ENCODE data around the gene ANAPC2. TPM values are rescaled to one million over a fixed set of nuclear protein-coding genes. Genes with fewer than 3 reads are reported as not detected.

ANAPC2 gene
- polyA plus RNA-seq, 3 donors = 1.9 to 76.8 (median 2.0) TPM

DNA sequence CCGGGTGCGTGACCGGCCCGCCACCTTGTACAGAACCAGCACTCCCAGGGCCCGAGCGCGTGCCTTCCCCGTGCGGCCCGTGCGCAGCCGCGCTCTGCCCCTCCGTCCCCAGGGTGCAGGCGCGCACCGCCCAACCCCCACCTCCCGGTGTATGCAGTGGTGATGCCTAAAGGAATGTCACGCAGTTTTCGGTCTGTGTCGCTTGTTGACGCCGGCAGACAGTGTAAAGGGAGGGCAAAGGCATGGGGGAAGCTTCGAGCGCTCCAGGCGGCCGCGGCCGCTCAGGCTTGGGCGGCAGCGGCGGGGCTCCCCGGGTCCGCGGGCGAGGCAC is 19.8 kb downstream of the ANAPC2 start:
- peak overlapping the region in 1 of 2 donors; percentile 63 for H3K4me3 Mint-ChIP-seq
- H3K9me3 ChIP-seq (replicated peaks in 1 of 2; ENCODE audit: control insufficient read depth in 1 of 2, insufficient read depth in 1 of 2, low read length in 2 of 2) = peaks cover 0 to 3% of the 10 kb centered on the region in 2 donors
- under 1% methylated on average over 35 of the region's 36 CpGs for WGBS (ENCODE audit: insufficient coverage)
- H3K9me3 Mint-ChIP-seq = peaks cover 0 to 6% (median 0%) of the 10 kb centered on the region in 7 donors
- H3K27me3 ChIP-seq (ENCODE audit: control insufficient read depth in 2 of 2, insufficient read depth in 2 of 2, low read length in 2 of 2) = peaks cover 3 to 75% of the 10 kb centered on the region in 2 donors
- H3K9ac ChIP-seq (ENCODE audit: insufficient read depth, low read length, poor library complexity, severe bottlenecking) = no peak overlapping the region
- H3K4me3 ChIP-seq (replicated peaks in 1 of 3; ENCODE audit: low read depth in 2 of 3, low read length in 3 of 3) = no peak overlapping the region
- peaks cover 50 to 92% (median 77%) of the 10 kb centered on the region in 3 donors for H3K27me3 Mint-ChIP-seq (ENCODE audit: low read depth in 3 of 3)
- DNase-seq = no peak
- no peaks in the 10 kb centered on the region for H3K79me2 ChIP-seq (ENCODE audit: insufficient read depth, low read length)
- H3K36me3 ChIP-seq (replicated peaks in 1 of 2; ENCODE audit: control insufficient read depth in 1 of 2, insufficient read depth in 2 of 2, low read length in 2 of 2) = no peaks in the 10 kb centered on the region
- TF ChIP-seq, protein P1, sequence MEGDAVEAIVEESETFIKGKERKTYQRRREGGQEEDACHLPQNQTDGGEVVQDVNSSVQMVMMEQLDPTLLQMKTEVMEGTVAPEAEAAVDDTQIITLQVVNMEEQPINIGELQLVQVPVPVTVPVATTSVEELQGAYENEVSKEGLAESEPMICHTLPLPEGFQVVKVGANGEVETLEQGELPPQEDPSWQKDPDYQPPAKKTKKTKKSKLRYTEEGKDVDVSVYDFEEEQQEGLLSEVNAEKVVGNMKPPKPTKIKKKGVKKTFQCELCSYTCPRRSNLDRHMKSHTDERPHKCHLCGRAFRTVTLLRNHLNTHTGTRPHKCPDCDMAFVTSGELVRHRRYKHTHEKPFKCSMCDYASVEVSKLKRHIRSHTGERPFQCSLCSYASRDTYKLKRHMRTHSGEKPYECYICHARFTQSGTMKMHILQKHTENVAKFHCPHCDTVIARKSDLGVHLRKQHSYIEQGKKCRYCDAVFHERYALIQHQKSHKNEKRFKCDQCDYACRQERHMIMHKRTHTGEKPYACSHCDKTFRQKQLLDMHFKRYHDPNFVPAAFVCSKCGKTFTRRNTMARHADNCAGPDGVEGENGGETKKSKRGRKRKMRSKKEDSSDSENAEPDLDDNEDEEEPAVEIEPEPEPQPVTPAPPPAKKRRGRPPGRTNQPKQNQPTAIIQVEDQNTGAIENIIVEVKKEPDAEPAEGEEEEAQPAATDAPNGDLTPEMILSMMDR (IDR thresholded peaks at IDR 0.05) = no peak
- intact Hi-C loops (cut with micrococcal nuclease) = no loop called here
- no peak overlapping the region for H2AFZ ChIP-seq (ENCODE audit: insufficient read depth, low read depth, low read length, poor library complexity, severe bottlenecking)
- H3K36me3 Mint-ChIP-seq = no peaks in the 10 kb centered on the region
- peaks cover 0 to 7% of the 10 kb centered on the region in 2 donors for H3K4me1 ChIP-seq (ENCODE audit: control insufficient read depth in 1 of 2, insufficient read depth in 2 of 2, low read length in 2 of 2)
- H3K4me2 ChIP-seq (replicated peaks; ENCODE audit: extremely low read depth, low read length, poor library complexity, severe bottlenecking) = no peak overlapping the region
- H3K27ac ChIP-seq (ENCODE audit: low read depth in 1 of 2, low read length in 2 of 2) = no peak overlapping the region
- H4K20me1 ChIP-seq (ENCODE audit: insufficient read depth, low read length) = no peaks in the 10 kb centered on the region
- H3K27ac Mint-ChIP-seq = no peak overlapping the region
- peaks cover under 1% of the 10 kb centered on the region for H3K4me1 Mint-ChIP-seq

DNA sequence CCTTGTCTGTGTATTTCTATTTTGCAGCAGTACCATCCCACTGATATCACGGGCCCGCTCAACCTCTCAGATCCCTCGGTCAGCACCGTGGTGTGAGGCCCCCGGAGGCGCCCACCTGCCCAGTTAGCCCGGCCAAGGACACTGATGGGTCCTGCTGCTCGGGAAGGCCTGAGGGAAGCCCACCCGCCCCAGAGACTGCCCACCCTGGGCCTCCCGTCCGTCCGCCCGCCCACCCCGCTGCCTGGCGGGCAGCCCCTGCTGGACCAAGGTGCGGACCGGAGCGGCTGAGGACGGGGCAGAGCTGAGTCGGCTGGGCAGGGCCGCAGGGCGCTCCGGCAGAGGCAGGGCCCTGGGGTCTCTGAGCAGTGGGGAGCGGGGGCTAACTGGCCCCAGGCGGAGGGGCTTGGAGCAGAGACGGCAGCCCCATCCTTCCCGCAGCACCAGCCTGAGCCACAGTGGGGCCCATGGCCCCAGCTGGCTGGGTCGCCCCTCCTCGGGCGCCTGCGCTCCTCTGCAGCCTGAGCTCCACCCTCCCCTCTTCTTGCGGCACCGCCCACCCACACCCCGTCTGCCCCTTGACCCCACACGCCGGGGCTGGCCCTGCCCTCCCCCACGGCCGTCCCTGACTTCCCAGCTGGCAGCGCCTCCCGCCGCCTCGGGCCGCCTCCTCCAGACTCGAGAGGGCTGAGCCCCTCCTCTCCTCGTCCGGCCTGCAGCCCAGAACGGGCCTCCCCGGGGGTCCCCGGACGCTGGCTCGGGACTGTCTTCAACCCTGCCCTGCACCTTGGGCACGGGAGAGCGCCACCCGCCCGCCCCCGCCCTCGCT is 20.4 kb downstream of the ANAPC2 start:
- no peak for DNase-seq
- Histone ChIP-seq H3K4me1 (ENCODE audit: control insufficient read depth in 1 of 2, insufficient read depth in 2 of 2, low read length in 2 of 2) (peaks cover 3 to 13% of the 10 kb centered on the region in 2 donors), H3K9me3 (replicated peaks in 1 of 2; ENCODE audit: control insufficient read depth in 1 of 2, insufficient read depth in 1 of 2, low read length in 2 of 2) (peaks cover 0 to 5% of the 10 kb centered on the region in 2 donors), H3K36me3 (replicated peaks in 1 of 2; ENCODE audit: control insufficient read depth in 1 of 2, insufficient read depth in 2 of 2, low read length in 2 of 2) (no peaks in the 10 kb centered on the region), H3K4me2 (replicated peaks; ENCODE audit: extremely low read depth, low read length, poor library complexity, severe bottlenecking) (no peak overlapping the region), H3K27me3 (ENCODE audit: control insufficient read depth in 2 of 2, insufficient read depth in 2 of 2, low read length in 2 of 2) (peaks cover 6 to 76% of the 10 kb centered on the region in 2 donors), H3K9ac (ENCODE audit: insufficient read depth, low read length, poor library complexity, severe bottlenecking) (no peak overlapping the region), H3K4me3 (replicated peaks in 1 of 3; ENCODE audit: low read depth in 2 of 3, low read length in 3 of 3) (no peak overlapping the region), H3K79me2 (ENCODE audit: insufficient read depth, low read length) (no peaks in the 10 kb centered on the region), H3K27ac (ENCODE audit: low read depth in 1 of 2, low read length in 2 of 2) (no peak overlapping the region), H2AFZ (ENCODE audit: insufficient read depth, low read depth, low read length, poor library complexity, severe bottlenecking) (no peak overlapping the region), H4K20me1 (ENCODE audit: insufficient read depth, low read length) (no peaks in the 10 kb centered on the region)
- H3K9me3 Mint-ChIP-seq = peaks cover 0 to 11% (median 0%) of the 10 kb centered on the region in 7 donors
- H3K27ac Mint-ChIP-seq = no peak overlapping the region
- H3K27me3 Mint-ChIP-seq (ENCODE audit: low read depth in 3 of 3) = peaks cover 54 to 93% (median 79%) of the 10 kb centered on the region in 3 donors
- WGBS (ENCODE audit: insufficient coverage) = 9% methylated on average over 52 of the region's 57 CpGs
- TF ChIP-seq, protein P1 (IDR thresholded peaks at IDR 0.05) = no peak
- H3K4me1 Mint-ChIP-seq = peaks cover 6% of the 10 kb centered on the region
- no peaks in the 10 kb centered on the region for H3K36me3 Mint-ChIP-seq
- intact Hi-C loops (cut with micrococcal nuclease) = no loop called here
- peak overlapping the region in 1 of 2 donors; percentile 64 for H3K4me3 Mint-ChIP-seq

Measured in CD14-positive monocyte (primary cell).